ENCODE results near the gene FPR3.
"Not testable (repeated sequence)": the region's sequence is repeated elsewhere in the genome, so short reads cannot be mapped to it uniquely, and the experiment has no call there.

The FPR3 gene

DNA sequence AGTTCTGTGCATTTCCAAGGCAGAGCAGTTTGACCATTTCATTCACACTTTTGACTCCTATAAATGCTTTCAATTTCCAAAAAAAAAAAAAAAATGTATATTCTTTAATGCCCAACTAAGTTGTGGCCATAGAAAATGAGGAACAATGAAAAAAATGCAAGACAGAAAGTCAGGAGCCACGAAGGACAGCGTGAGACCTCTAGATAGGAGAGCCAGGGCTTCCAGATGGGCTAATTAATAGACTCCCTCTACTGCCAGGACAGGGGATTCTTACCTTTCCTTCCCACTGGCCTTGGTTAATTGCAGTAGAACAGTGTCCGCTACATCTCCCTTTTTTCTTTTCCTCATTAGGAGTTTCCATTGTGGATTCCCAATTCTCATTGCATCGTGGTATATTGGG, 8.6 kb downstream of the FPR3 start:
- Histone ChIP-seq H3K27ac (peak overlapping the region in 5 of 21 experiments; percentile 6 to 57 (median 32)), H3K4me3 (no peak overlapping the region)

DNA sequence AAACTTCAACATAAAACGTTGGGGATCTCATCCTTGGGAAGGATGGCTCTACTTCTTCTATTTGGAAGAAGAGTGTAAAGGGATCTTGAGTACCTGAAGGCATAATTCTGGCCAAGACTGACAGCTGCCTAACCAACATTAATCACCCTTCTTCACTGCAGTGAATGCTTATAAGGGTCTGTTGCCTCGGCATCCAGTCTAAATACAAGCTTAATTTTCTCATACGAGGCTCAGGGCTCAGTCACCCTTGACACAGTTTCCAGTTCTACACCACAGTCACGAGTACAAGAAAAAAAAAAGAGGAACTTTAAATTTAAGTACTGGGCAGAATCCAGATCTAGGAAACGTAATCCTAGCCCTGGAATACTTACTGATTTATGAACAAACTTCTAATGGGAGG, 9.0 kb downstream of the FPR3 start:
- H3K4me3 ChIP-seq: no peak overlapping the region
- peak overlapping the region in 6 of 21 experiments; percentile 6 to 57 (median 32) for H3K27ac ChIP-seq

DNA sequence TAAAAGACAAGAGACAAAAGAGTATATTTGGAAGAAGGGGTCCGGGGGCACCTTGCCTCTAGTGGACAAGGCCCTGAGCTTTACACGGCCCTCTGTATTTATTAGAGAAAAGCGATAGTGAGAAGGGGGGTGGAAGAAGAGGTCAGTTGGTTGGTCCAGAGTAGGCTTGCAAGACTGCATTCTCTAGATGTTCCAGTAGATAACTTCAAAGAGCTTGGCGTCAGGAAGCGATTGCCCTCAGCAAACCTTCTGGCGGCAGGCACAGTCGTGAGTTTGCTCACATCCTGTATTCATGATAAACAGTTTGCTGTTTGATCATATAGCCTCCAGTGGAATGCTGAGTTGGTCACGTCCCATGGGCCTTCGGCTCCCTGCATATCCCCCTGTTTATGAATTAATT, 9.8 kb downstream of the FPR3 start:
- H3K27ac ChIP-seq: peak overlapping the region in 5 of 21 experiments; percentile 10 to 50 (median 34)
- not testable (repeated sequence) for H3K4me3 ChIP-seq

GRCh38 chr19:51805396-51805795, 10.4 kb downstream of the FPR3 start:
- not testable (repeated sequence) for H3K4me3 ChIP-seq
- H3K27ac ChIP-seq: peak overlapping the region in 3 of 21 experiments; percentile 10 to 50 (median 34)

- H3K27ac ChIP-seq: peak overlapping the region in 2 of 21 experiments; percentile 32 to 62
- not testable (repeated sequence) for H3K4me3 ChIP-seq
Observed at GRCh38 chr19:51806571-51806970, 11.6 kb downstream of the FPR3 start.

DNA sequence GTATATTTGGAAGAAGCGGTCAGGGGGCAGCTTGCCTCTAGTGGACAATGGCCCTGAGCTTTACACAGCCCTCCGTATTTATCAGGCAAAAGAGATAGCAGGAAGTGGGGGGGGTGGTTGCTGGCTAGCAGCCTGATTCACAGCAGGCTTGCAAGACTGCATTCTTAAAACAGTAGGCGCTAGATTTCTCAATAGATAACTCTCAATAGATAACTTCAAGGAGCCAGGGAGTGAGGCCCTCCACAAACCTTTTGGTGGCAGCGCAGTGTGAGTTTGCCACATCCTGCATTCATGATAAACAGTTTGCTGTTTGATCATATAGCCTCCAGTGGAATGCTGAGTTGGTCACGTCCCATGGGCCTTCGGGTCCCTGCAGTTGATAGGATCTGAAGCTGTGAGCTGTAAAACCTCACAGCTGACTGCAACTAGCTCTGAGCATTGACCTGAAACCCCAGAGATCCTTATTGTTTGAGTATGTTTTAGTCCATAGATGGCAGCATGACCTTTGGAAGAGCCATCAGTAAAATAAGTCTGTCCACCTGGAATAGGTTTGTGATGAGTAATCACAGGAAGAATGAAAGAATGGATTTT, 12.2 kb downstream of the FPR3 start:
- Histone ChIP-seq H3K4me3 (no peak overlapping the region), H3K27ac (peak overlapping the region in 10 of 21 experiments; percentile 3 to 62 (median 34))

DNA sequence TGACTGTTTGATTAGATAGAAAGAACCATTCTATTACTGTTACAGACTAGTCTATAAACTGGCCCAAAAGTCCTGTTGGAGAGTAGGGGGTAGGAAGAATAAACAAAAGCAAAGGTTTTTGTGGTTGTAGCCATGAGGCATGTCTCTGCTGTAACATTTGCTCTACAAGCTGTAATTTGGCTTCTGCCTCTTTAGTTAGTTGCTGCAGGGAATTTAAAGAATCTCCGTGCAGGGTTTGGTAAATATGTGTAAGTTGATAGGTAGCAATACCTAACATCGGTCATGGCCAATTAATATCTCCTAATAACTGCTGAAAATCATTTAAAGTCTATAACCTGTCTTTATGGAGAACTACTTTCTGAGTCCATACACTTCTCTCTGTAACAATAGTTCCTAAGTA, 13.0 kb downstream of the FPR3 start:
- H3K4me3 ChIP-seq: no peak overlapping the region
- peak overlapping the region in 8 of 21 experiments; percentile 3 to 48 (median 16) for H3K27ac ChIP-seq

- peak overlapping the region in 4 of 21 experiments; percentile 3 to 37 (median 9) for H3K27ac ChIP-seq
- H3K4me3 ChIP-seq: no peak overlapping the region
Observed at GRCh38 chr19:51808333-51808986, 13.5 kb downstream of the FPR3 start.

GRCh38 chr19:51809787-51810186, 14.8 kb downstream of the FPR3 start:
- peak overlapping the region in 11 of 21 experiments; percentile 8 to 52 (median 21) for H3K27ac ChIP-seq
- no peak overlapping the region for H3K4me3 ChIP-seq

- Histone ChIP-seq H3K27ac (peak overlapping the region in 8 of 21 experiments; percentile 8 to 56 (median 30)), H3K4me3 (no peak overlapping the region)
Observed at GRCh38 chr19:51810223-51810622, 15.3 kb downstream of the FPR3 start.

DNA sequence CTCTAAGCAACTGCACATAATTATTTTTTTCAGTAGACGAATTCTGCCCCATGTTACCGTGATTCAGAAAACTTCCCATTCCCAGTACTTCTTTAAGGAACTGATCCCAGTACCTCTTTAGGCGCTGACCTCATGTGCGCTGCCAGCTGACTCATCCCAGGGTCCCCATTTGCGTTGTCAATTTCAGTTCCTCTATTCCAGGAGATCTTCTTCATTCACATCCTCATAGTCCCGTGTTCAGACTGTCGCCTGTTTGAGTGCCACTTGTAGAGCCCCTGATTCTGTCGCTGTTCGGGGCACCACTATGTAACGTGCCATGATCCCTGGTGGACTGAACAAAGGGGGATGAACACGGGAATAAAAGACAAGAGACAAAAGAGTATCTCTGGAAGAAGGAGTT, 16.4 kb downstream of the FPR3 start:
- Histone ChIP-seq H3K27ac (peak overlapping the region in 13 of 21 experiments; percentile 17 to 70 (median 51)), H3K4me3 (no peak overlapping the region)

DNA sequence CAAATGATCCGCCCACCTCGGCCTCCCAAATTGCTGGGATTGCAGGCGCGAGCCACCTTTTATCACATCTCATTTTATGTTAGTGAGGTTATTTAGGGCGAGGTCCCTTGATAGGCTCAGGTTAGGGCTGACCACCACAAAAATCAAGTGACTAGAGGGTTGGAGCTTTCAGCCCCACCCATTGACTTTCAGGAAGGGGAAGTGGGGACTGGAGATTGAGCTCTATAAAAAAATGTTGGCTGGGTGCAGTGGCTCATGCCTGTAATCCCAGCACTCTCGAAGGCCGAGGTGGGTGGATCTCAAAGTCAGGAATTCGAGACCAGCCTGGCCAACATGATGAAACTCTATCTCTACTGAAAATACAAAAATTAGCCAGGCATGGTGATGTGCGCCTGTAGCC, 20.1 kb downstream of the FPR3 start:
- Histone ChIP-seq H3K27ac (peak overlapping the region in 2 of 21 experiments; percentile 6 to 23), H3K4me3 (no peak overlapping the region)

GRCh38 chr19:51816711-51817110, 21.8 kb downstream of the FPR3 start:
- H3K4me3 ChIP-seq: no peak overlapping the region
- H3K27ac ChIP-seq: peak overlapping the region in 2 of 21 experiments; percentile 3 to 13

DNA sequence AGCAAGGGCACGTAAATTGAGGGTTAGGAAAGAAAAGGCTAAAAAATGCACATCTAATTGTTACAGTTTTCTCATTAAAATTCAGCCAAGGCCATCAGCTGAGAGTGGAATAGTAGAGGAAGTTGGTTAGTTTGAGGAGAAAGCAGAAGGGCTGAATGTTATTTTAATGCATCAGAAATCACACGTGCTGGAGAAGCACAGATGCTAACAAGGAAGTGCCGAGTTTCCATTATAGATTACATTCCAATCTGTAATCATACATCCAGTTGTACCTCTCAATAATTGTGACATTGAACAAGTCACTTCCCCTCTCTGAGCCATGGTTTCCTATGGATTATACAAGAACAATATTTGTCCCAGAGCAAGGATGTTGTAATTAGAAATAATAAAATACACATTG, 25.1 kb downstream of the FPR3 start:
- H3K27ac ChIP-seq: peak overlapping the region in 2 of 21 experiments; percentile 22 to 49
- no peak overlapping the region for H3K4me3 ChIP-seq

GRCh38 chr19:51820831-51821446, 26.0 kb downstream of the FPR3 start:
- Histone ChIP-seq H3K4me3 (no peak overlapping the region), H3K27ac (peak overlapping the region in 4 of 21 experiments; percentile 31 to 54 (median 44))

DNA sequence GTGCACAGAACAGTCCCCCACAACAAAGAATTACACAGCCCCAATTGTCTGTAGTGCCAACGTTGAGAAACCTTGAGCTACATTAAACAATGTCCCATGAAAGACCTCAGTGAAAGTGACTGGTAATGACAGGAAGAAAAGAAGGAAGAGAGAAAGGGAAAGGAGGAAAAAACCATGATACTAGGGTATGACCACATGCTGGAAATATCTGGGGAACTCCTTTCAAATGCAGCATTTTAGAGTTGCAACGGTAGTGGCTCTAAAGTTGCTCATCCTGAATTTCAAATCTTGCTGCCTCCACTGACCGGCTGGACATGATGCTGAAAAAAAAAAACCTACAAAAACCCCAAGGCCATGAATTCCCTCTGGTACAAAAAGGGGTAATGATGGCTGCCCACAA, 26.5 kb downstream of the FPR3 start:
- Histone ChIP-seq H3K27ac (peak overlapping the region in 6 of 21 experiments; percentile 12 to 54 (median 34)), H3K4me3 (no peak overlapping the region)

DNA sequence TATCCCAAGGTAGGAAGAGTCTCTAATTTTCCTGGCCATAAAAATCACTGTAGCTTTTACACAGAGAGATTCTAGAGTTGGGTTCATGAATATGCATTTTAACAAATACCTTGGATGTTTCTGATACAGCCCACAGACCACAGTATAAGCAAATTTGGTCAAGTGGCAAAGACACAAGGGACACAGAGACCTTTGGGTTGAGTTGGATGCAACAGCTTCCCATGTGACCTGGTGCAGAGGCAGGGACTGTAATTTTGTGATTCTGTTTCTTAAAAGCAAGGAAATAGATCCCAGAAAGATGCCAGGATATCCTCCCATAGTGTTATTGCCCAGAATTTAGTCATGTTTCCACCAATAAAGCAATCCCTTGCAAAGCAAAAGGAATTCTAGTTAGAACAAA, 27.0 kb downstream of the FPR3 start:
- no peak overlapping the region for H3K4me3 ChIP-seq
- peak overlapping the region in 6 of 21 experiments; percentile 12 to 54 (median 34) for H3K27ac ChIP-seq

DNA sequence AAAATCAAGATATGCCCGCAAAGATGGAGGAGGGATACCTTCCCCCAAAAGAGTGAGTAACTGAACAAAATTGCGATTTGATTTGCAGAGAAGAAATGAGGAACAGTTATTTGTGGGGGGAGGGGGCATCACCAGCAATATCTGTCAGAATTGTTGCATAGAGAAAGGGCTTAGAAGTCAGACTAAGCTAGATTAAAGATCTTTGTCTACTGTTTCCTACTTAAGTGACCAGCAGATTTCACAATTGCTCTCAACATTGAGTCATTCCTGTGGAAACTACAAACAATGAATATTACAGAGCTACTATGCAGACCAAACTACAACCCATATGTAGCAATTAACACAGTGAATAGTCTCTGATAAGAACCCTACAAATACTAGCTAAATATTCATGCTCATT, 27.4 kb downstream of the FPR3 start:
- no peak overlapping the region for H3K4me3 ChIP-seq
- peak overlapping the region in 5 of 21 experiments; percentile 14 to 54 (median 38) for H3K27ac ChIP-seq

- H3K27ac ChIP-seq: peak overlapping the region in 4 of 21 experiments; percentile 3 to 46 (median 32)
Observed at GRCh38 chr19:51822946-51823345, 28.0 kb downstream of the FPR3 start.

GRCh38 chr19:51824281-51825005, 29.5 kb downstream of the FPR3 start:
- H3K27ac ChIP-seq: peak overlapping the region in 10 of 21 experiments; percentile 3 to 67 (median 32)
- no peak overlapping the region for H3K4me3 ChIP-seq

More at GRCh38 chr19:51822946-51823345, 28.0 kb downstream of the FPR3 start:
- H3K4me3 ChIP-seq: no peak overlapping the region

All from skin epidermis (tissue), 12 donors.